ENCODE measurements around the gene OR1M1.

- no peak for TF ChIP-seq POLR2A (IDR thresholded peaks at IDR 0.05; ENCODE audit: low read depth, low read length)
- TF ChIP-seq CHD2 (IDR thresholded peaks at IDR 0.05; ENCODE audit: borderline replicate concordance, low read depth, low read length) = no peak
- no peak for TF ChIP-seq BACH1 (IDR thresholded peaks at IDR 0.05; ENCODE audit: borderline replicate concordance)
- no peak for TF ChIP-seq HCFC1 (IDR thresholded peaks at IDR 0.05; ENCODE audit: low read length)
- no peak for TF ChIP-seq CTCF (IDR thresholded peaks at IDR 0.05 in 2 of 3, conservative IDR thresholded peaks at IDR 0.05 in 1 of 3; ENCODE audit: control insufficient read depth in 2 of 3, extremely low read depth in 1 of 3, insufficient read depth in 1 of 3, low read depth in 3 of 3, low read length in 3 of 3)
- no peak for TF ChIP-seq CREB1 (IDR thresholded peaks at IDR 0.05; ENCODE audit: low read depth)
- no peak for TF ChIP-seq YY1 (IDR thresholded peaks at IDR 0.05; ENCODE audit: low read depth, low read length)
These were observed 23.1 kb downstream of the OR1M1 start for GRCh38 chr19:9109959-9110358.

All from GM12878 (cell line).